GM12865 (cell line): ENCODE results near the gene TNNT2.

Experiments used
- DNase-seq: peaks from one replicate; pipeline ENCODE4 v3.0.0; 2010; ENCODE audit warnings: low read depth
- H3K4me3 ChIP-seq: 2 replicates; pipeline ENCODE4 v1.5.1; 2011; ENCODE audit warnings: mild to moderate bottlenecking, low read depth, low read length, control low read depth
- CTCF ChIP-seq: IDR thresholded peaks from 2 replicates; pipeline ENCODE4 v1.5.1; 2011; ENCODE audit warnings: low read length, control low read depth, low read depth, inconsistent platforms; ENCODE audit not compliant: insufficient read depth; ENCODE audit errors: missing control alignments

TNNT2 gene

GRCh38 chr1:201383647-201384405 is 6.3 kb upstream of the TNNT2 start:
- H3K4me3 ChIP-seq = no peak overlapping the region
- TF ChIP-seq CTCF = no peak
- no peak for DNase-seq

- H3K4me3 ChIP-seq = no peak overlapping the region
- DNase-seq = no peak
- TF ChIP-seq CTCF = no peak
These were observed 3.6 kb upstream of the TNNT2 start for GRCh38 chr1:201381130-201381529.

GRCh38 chr1:201379733-201380242 is 2.3 kb upstream of the TNNT2 start:
- TF ChIP-seq CTCF = no peak

GRCh38 chr1:201378804-201379203 is 1.3 kb upstream of the TNNT2 start:
- H3K4me3 ChIP-seq = no peak overlapping the region
- DNase-seq = no peak
- TF ChIP-seq CTCF = no peak

More at GRCh38 chr1:201379733-201380242, 2.3 kb upstream of the TNNT2 start:
- DNase-seq = no peak
- H3K4me3 ChIP-seq = no peak overlapping the region

- peak; percentile 16 for DNase-seq
- no peak overlapping the region for H3K4me3 ChIP-seq
- TF ChIP-seq CTCF = peak; percentile 63
These were observed 761 bp downstream of the TNNT2 start for GRCh38 chr1:201376464-201377374.

- TF ChIP-seq CTCF = no peak
- no peak overlapping the region for H3K4me3 ChIP-seq
- DNase-seq = no peak
These were observed 1.4 kb downstream of the TNNT2 start for GRCh38 chr1:201376107-201376463.
